GM12872 (cell line): ENCODE results near the gene UBE2G2.
A peak's percentile ranks its signal among the peaks of the same experiment; 100 is the strongest.

Experiments
- CTCF ChIP-seq: IDR thresholded peaks from 3 replicates; pipeline ENCODE4 v1.5.1; 2011; ENCODE audit warnings: low read depth, mild to moderate bottlenecking, low read length, moderate library complexity; ENCODE audit not compliant: insufficient read depth

The UBE2G2 gene

GRCh38 chr21:44800103-44800502 lies 1.5 kb downstream of the UBE2G2 start:
- TF ChIP-seq CTCF = no peak

DNA sequence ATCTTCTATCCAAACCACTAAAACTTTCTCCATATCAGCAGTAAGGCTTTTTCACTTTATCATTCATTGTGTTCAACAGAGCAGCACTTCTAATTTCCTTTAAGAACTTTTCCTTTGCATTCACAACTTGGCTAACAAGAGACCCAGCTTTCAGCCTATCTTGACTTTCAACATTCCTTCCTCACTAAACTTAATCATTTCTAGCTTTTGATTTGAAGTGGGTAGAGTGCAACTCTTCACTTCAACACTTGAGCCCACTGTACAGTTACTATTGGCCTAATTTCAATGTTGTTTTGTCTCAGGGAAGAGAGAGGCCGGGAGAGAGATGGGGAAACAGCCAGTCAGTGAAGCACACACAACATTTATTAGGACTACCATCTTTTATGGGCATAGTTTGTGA lies 2.0 kb downstream of the UBE2G2 start:
- no peak for TF ChIP-seq CTCF

- TF ChIP-seq CTCF = no peak
Measured at GRCh38 chr21:44797775-44798174, 3.8 kb downstream of the UBE2G2 start.

DNA sequence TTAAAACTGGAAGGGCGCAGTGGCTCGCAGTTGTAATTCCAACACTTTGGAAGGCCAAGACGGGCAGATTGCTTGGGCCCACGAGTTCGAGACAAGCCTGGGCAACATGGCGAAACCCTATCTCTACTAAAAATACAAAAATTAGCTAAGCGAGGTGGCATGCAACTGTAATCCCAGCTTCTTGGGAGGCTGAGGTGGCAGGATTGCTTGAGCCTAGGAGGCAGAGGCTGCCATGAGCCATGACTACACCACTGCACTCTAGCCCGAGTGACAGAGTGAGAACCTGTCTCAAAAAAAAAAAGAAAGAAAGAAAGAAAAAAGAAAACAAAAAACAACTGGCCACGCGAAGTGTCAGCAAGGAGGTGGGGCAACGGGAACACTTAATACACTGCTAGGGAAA lies 6.3 kb downstream of the UBE2G2 start:
- no peak for TF ChIP-seq CTCF

DNA sequence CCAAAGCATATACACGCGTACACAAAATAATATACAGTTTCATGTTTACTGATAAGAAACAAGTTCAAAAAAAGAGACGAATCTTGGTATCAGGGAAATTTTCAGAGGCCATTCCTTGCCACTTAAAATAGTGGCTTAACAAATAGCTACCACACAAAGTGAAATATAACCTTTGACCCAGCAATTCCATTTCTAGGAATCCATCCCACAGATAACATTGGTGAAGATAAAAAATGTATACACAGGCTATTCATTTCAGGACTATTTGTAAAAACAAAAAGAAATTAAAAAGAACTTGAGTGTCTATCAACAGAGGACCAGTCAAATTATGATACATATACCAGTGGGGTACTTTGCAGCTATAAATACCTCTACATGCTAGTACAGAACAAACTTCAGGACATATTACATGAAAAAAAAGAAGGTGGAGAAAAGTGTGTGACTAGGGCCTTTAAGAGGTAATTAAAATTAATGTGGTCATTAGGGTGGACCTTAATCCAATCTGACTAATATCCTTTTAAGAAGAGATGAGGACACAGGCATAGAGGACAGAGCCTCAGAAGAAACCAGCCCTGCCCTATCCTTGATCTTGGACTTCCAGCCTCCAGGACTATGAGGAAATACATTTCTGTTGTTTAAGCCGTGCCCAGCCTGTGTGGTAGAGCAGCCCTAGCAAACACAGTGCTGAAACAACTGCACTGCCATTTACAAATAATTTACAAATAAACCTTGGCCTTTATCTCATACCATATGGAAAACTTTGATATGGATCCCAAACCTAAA lies 7.8 kb downstream of the UBE2G2 start:
- no peak for TF ChIP-seq CTCF

DNA sequence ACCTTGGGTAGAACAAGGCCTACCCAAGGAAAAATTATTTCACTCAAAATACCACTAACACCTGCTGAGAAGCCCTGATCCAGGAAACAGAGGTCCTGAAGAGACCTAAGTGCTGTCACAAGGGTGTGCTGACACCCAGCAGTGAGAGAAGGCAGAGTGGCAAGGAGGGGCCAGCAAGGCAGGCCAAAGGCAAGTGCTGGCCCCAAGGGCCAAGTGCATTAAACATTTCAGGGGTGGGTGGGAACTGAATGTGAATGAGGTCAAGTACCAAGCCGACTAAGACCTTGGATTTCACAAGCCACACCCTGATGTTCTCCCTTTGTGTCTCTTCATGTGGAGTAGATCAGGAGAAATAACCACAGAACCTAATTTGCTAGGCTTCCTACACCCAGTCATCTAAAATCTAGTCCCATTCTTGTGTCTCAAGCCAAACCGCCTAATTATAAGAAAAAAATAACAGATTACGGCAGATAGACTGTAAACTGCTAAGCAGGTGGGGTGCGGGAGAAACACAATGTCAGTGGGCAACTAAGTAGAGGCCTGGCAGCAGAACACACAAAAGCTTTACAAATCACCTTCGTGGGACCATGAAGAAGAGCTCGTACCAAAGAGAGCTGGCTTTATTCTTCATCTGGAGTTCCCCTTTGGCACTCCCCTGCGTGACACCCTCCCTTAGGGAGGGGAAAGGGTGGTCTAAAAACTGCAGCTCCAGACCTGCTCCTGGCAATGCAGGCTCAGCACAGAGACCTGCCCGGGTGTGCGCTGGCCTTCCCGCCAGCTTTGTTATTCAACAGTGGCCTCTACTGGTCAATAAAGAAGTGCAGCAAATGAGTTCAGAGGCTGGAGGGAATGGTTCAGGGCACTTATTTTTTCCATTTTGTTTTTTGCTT lies 8.7 kb downstream of the UBE2G2 start:
- TF ChIP-seq CTCF = peak; percentile 80

- TF ChIP-seq CTCF = no peak
Measured at GRCh38 chr21:44791993-44792392, 9.6 kb downstream of the UBE2G2 start.
